ENCODE results near the gene NEU2.

- TF ChIP-seq POLR2AphosphoS5 (IDR thresholded peaks at IDR 0.05; ENCODE audit: low read depth, low read length) (no peak), POLR2A (IDR thresholded peaks at IDR 0.05; ENCODE audit: low read depth, low read length) (no peak)
These were observed 8.6 kb upstream of the NEU2 start for GRCh38 chr2:233023761-233024410.
